Bronchial epithelial cell (primary cell): ENCODE measurements around the gene SMS. TPM values are rescaled to one million over a fixed set of nuclear protein-coding genes. Genes with fewer than 3 reads are reported as not detected.

ENCODE experiments used
- DNase-seq: peaks from one replicate; pipeline ENCODE4 v3.0.0-alpha.2; 2010; ENCODE audit warnings: low read depth
- FAIRE-seq: peaks from 2 replicates; lab custom pipeline; 2011; peaks lifted over from hg19 to GRCh38; lab: Jason Lieb, UNC
- H3K27me3 ChIP-seq: 2 replicates; pipeline ENCODE4 v1.5.1; 2011; ENCODE audit warnings: low read length; ENCODE audit not compliant: control insufficient read depth, insufficient read depth
- H3K36me3 ChIP-seq: 2 replicates; pipeline ENCODE4 v1.5.1; 2011; ENCODE audit warnings: low read length; ENCODE audit not compliant: control insufficient read depth, insufficient read depth
- H3K4me3 ChIP-seq: 2 replicates; pipeline ENCODE4 v1.5.1; 2011; ENCODE audit warnings: mild to moderate bottlenecking, low read depth, low read length, control low read depth
- CTCF ChIP-seq: IDR thresholded peaks from 2 replicates; pipeline ENCODE4 v1.5.1; 2011; ENCODE audit warnings: mild to moderate bottlenecking, moderate library complexity, low read length, control low read depth, inconsistent platforms; ENCODE audit not compliant: insufficient read depth, severe bottlenecking
- total RNA-seq: library from RNA; depleted of rRNA; stranded (reverse); fragments of >200 nt; gene quantifications from 2 replicates; pipeline ENCODE4 v1.2.1, GENCODE V29; 2014

Gene SMS
- total RNA-seq, 1 donor from 2014 or later = 252 TPM

DNA sequence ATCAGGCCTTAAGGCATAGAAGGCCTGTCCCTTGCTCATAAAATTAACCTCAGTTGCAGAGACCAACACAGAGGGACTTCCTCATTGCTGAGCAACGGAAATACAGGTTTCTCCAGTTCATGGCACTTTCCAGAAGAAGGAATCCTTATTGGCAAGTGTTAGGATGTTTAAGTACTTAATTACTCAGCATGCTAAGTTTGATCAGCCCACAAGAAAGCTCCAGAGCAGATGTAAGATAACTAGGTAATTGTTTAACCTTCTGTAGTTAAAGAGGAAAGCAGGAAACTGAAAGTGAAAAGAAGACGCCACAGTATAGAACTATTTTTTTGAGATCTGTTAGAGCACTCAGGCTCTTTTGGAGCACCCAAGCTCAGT is 33.5 kb downstream of the SMS start:
- DNase-seq = peak; percentile 80
- no peaks in the 10 kb centered on the region for H3K27me3 ChIP-seq
- H3K4me3 ChIP-seq = no peak overlapping the region
- no peak for FAIRE-seq
- peaks cover 5% of the 10 kb centered on the region for H3K36me3 ChIP-seq
- no peak for TF ChIP-seq CTCF

DNA sequence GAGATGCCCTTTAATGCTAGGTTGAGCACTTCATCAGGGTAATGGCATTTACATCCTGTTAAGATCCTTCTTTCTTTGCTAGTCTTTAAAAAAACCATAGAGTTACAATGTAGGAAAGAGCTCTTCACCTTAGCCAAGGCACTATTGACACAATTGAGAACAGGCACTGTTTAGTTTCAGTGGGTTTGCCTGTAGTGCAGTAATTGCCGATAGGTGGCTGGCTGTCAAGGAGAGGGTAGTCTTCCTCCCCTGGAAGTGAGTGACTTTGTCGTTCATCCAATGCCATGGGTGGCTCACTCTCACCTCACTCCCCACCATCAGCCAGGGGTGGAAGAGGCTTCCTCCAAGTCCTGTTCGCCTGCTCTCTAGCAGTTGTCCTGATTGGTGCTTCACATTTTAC is 34.7 kb downstream of the SMS start:
- FAIRE-seq (no peak), DNase-seq (no peak)
- TF ChIP-seq CTCF = no peak
- Histone ChIP-seq H3K27me3 (no peaks in the 10 kb centered on the region), H3K4me3 (no peak overlapping the region), H3K36me3 (peaks cover 3% of the 10 kb centered on the region)

GRCh38 chrX:21975812-21976211 is 35.3 kb downstream of the SMS start:
- H3K4me3 ChIP-seq = no peak overlapping the region
- H3K36me3 ChIP-seq = peaks cover 3% of the 10 kb centered on the region
- no peaks in the 10 kb centered on the region for H3K27me3 ChIP-seq
- peak; percentile 56 for DNase-seq
- FAIRE-seq = no peak
- no peak for TF ChIP-seq CTCF

- no peak for FAIRE-seq
- Histone ChIP-seq H3K36me3 (peaks cover 3% of the 10 kb centered on the region), H3K27me3 (no peaks in the 10 kb centered on the region), H3K4me3 (no peak overlapping the region)
- no peak for DNase-seq
- TF ChIP-seq CTCF = no peak
Observed at GRCh38 chrX:21978346-21978745, 37.8 kb downstream of the SMS start.

GRCh38 chrX:21982311-21982710 is 41.8 kb downstream of the SMS start:
- TF ChIP-seq CTCF = no peak
- peaks cover 2% of the 10 kb centered on the region for H3K36me3 ChIP-seq
- H3K27me3 ChIP-seq = no peaks in the 10 kb centered on the region
- DNase-seq (no peak), FAIRE-seq (no peak)
- H3K4me3 ChIP-seq = no peak overlapping the region

DNA sequence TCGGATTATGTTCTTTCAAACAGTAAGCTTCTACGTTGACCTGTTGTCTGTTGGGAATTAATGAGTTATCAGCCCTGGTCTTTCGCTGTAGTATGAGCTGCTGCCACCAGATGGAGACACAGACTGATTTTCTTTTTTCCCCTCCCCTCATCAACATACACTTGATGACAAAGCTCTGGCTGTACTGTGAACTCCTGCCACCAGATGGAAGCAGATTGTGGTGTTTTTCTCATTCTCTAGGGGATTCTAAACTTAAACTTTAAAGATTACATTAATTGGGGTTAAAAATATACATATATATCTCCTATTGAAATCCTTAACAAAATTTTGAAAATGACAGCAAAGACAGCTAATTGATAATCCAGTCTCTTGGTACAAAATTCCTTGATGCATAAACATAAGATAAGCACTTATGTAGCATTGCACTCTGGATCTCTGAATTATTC is 44.8 kb downstream of the SMS start:
- no peaks in the 10 kb centered on the region for H3K27me3 ChIP-seq
- FAIRE-seq = peak; percentile 62
- peaks cover 1% of the 10 kb centered on the region for H3K36me3 ChIP-seq
- H3K4me3 ChIP-seq = no peak overlapping the region
- peak; percentile 65 for DNase-seq
- peak; percentile 58 for TF ChIP-seq CTCF
